Neutrophil (primary cell): ENCODE measurements around the gene ARF1.
"Not testable (repeated sequence)": the region's sequence is repeated elsewhere in the genome, so short reads cannot be mapped to it uniquely, and the experiment has no call there.

Experiments used
- H3K27ac ChIP-seq: fragments of 200-600 bp; sonication (generic); 2 replicates; pipeline ENCODE4 v1.5.1; 2016; ENCODE audit warnings: mild to moderate bottlenecking, moderate library complexity
- H3K27me3 ChIP-seq: fragments of 200-600 bp; sonication (generic); 2 replicates; pipeline ENCODE4 v1.6.0; 2016; ENCODE audit warnings: mild to moderate bottlenecking
- H3K36me3 ChIP-seq: fragments of 200-600 bp; sonication (generic); 2 replicates; pipeline ENCODE4 v1.5.1; 2017
- H3K4me1 ChIP-seq, 2 experiments: fragments of 200-600 bp in 1 of 2; sonication (generic) in 1 of 2; 1 replicate in 1 of 2; 2 replicates in 1 of 2; pipeline versions ENCODE4 v1.5.1 to v1.6.1; 2013 to 2016; ENCODE audit warnings: low read depth in 1 of 2, low read length in 1 of 2, mild to moderate bottlenecking in 1 of 2, moderate library complexity in 1 of 2; ENCODE audit not compliant: control insufficient read depth in 1 of 2, insufficient read depth in 1 of 2
- H3K4me3 ChIP-seq, 2 experiments: fragments of 200-600 bp in 1 of 2; sonication (generic) in 1 of 2; 1 replicate in 1 of 2; 2 replicates in 1 of 2; pipeline ENCODE4 v1.5.1; 2013 to 2016; ENCODE audit warnings: low read depth in 1 of 2, low read length in 1 of 2, mild to moderate bottlenecking in 1 of 2, moderate library complexity in 1 of 2
- H3K9me3 ChIP-seq: fragments of 200-600 bp; sonication (generic); 2 replicates; pipeline ENCODE4 v1.5.1; 2016
- CTCF ChIP-seq: fragments of 200-600 bp; sonication (generic); IDR thresholded peaks from 2 replicates; pipeline ENCODE4 v1.5.1; 2016; ENCODE audit warnings: antibody characterized with exemption

Gene ARF1

GRCh38 chr1:228109073-228109961 lies 26.8 kb downstream of the ARF1 start, which contains the start of gene MRPL55:
Gene MRPL55, minus strand, starts transcription at chr1:228109299. Its CDS starts 1,039 bp downstream, at chr1:228108260.
- TF ChIP-seq CTCF, result peak; percentile 55
- Histone ChIP-seq H3K27ac (peak within 1 kb of the TSS; percentile 83), H3K4me3 (peak within 1 kb of the TSS; percentile 85 to 92), H3K9me3 (no peaks in the 10 kb centered on the region), H3K27me3 (no peaks in the 10 kb centered on the region), H3K4me1 (peaks cover 20 to 22% of the 10 kb centered on the region in 2 experiments), H3K36me3 (peaks cover 14% of the 10 kb centered on the region)

DNA sequence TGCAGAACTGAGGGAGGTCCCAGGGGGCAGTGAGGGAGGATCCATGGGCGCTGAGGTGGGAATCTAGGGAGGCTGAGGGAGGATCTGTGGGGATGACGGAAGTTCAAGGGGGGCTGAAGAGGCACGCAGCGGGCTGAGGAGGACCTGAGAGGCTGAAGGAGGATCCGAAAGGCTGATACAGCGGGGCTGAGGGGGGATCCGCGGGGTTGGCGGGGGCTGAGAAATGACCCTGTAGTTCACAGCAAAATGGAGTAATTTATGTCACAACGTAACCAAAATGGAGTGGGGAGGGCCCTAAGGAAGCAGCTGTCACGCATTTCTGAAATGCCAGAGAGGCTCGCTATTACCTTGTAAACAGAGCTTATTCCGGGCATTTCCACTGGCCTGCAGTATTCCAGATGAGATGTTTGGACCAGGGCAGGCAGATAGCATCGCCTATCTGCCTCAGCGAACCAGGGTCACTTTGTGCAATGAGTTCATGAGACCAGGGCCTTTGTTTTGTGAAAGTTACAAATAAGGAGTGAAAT lies 27.5 kb downstream of the ARF1 start:
- Histone ChIP-seq H3K4me3 (peak overlapping the region; percentile 85 to 92), H3K27ac (peak overlapping the region; percentile 83)

DNA sequence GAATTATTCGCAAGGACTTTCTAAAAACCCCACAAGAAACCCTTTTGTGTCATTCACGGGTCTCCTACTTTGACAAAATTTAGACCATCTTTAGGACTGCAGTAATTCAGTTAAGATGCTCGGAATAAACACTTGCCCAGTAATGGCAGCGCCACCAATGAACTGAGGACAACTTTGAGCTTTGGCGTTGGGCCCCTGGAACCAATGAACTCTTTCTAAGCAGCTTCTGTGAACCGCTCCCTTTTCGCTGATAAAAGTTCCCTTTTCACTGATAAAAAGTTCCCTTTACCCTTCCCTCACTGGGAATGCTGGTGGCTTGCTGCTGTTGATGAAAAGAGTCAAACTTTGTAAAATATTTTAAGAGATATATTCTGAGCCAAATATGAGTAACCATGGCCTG lies 28.0 kb downstream of the ARF1 start:
- Histone ChIP-seq H3K27me3 (no peaks in the 10 kb centered on the region), H3K9me3 (no peaks in the 10 kb centered on the region), H3K4me1 (peaks cover 19 to 21% of the 10 kb centered on the region in 2 experiments), H3K4me3 (no peak overlapping the region), H3K27ac (no peak overlapping the region), H3K36me3 (peaks cover 14% of the 10 kb centered on the region)
- TF ChIP-seq CTCF, result no peak

More for the DNA sequence above, 27.5 kb downstream of the ARF1 start:
- TF ChIP-seq CTCF, result no peak
- Histone ChIP-seq H3K27me3 (no peaks in the 10 kb centered on the region), H3K4me1 (peaks cover 19 to 21% of the 10 kb centered on the region in 2 experiments), H3K36me3 (peaks cover 14% of the 10 kb centered on the region), H3K9me3 (no peaks in the 10 kb centered on the region)

DNA sequence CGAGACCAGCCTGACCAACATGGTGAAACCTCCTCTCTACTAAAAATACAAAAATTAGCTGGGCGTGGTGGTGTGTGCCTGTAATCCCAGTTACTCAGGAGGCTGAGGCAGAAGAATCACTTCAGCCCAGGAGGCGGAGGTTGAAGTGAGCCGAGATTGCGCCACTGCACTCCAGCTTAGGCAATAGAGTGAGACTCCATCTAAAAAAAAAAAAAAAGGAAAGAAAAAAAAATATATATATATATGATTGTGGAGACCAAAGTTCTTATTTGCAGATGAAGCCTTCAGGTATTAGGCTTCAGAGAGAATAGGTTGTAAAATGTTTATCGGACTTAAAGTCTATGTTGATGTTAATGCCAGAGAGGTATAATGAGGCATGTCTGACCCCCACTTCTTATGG lies 28.8 kb downstream of the ARF1 start:
- not testable (repeated sequence) for H3K4me3 ChIP-seq, H3K27ac ChIP-seq, H3K27me3 ChIP-seq, H3K36me3 ChIP-seq, H3K9me3 ChIP-seq
- peaks cover 19 to 21% of the 10 kb centered on the region in 2 experiments for H3K4me1 ChIP-seq

- Histone ChIP-seq H3K4me1 (peaks cover 19 to 21% of the 10 kb centered on the region in 2 experiments), H3K27ac (no peak overlapping the region), H3K9me3 (no peaks in the 10 kb centered on the region), H3K4me3 (no peak overlapping the region), H3K27me3 (no peaks in the 10 kb centered on the region), H3K36me3 (no peaks in the 10 kb centered on the region)
- TF ChIP-seq CTCF, result no peak
Measured at GRCh38 chr1:228112167-228112566, 29.7 kb downstream of the ARF1 start.

- H3K4me1 ChIP-seq, result peaks cover 19 to 21% of the 10 kb centered on the region in 2 experiments
Measured at GRCh38 chr1:228112617-228113016, 30.1 kb downstream of the ARF1 start.

More at GRCh38 chr1:228112617-228113016, 30.1 kb downstream of the ARF1 start:
- H3K4me3 ChIP-seq, result no peak overlapping the region
- H3K27me3 ChIP-seq, result no peaks in the 10 kb centered on the region
- TF ChIP-seq CTCF, result no peak
- H3K9me3 ChIP-seq, result no peaks in the 10 kb centered on the region
- no peak overlapping the region for H3K27ac ChIP-seq
- H3K36me3 ChIP-seq, result no peaks in the 10 kb centered on the region
